GM06990 (cell line): ENCODE measurements around the gene NAA60.

Experiments
- DNase-seq: peaks from one replicate; pipeline ENCODE4 v3.0.0-alpha.2; 2011; ENCODE audit not compliant: insufficient read length; ENCODE audit errors: extremely low read depth
- H3K27me3 ChIP-seq: replicated peaks from 2 replicates; pipeline ENCODE4 v1.6.0; 2011; ENCODE audit warnings: low read length; ENCODE audit not compliant: control insufficient read depth, insufficient read depth
- H3K36me3 ChIP-seq: 2 replicates; pipeline ENCODE4 v1.5.1; 2011; ENCODE audit warnings: low read length; ENCODE audit not compliant: control insufficient read depth, insufficient read depth
- H3K4me3 ChIP-seq: replicated peaks from 2 replicates; pipeline ENCODE4 v1.5.1; 2011; ENCODE audit warnings: low read depth, mild to moderate bottlenecking, control low read depth, low read length
- CTCF ChIP-seq: IDR thresholded peaks from 2 replicates; pipeline ENCODE4 v1.5.1; 2011; ENCODE audit warnings: low read length, control low read depth, mild to moderate bottlenecking, inconsistent platforms; ENCODE audit not compliant: insufficient read depth, poor library complexity, severe bottlenecking

NAA60 gene

GRCh38 chr16:3511286-3512180 is 68.1 kb downstream of the NAA60 start:
- Histone ChIP-seq H3K27me3 (no peaks in the 10 kb centered on the region), H3K4me3 (no peak overlapping the region), H3K36me3 (peaks cover 5% of the 10 kb centered on the region)
- DNase-seq, result no peak
- TF ChIP-seq CTCF, result no peak

- no peak for TF ChIP-seq CTCF
- peaks cover 2% of the 10 kb centered on the region for H3K36me3 ChIP-seq
- no peak for DNase-seq
- no peaks in the 10 kb centered on the region for H3K27me3 ChIP-seq
- no peak overlapping the region for H3K4me3 ChIP-seq
Observed at GRCh38 chr16:3513892-3514583, 70.6 kb downstream of the NAA60 start.

GRCh38 chr16:3514621-3515020 is 71.1 kb downstream of the NAA60 start:
- DNase-seq, result no peak
- Histone ChIP-seq H3K4me3 (no peak overlapping the region), H3K27me3 (no peaks in the 10 kb centered on the region), H3K36me3 (peaks cover 4% of the 10 kb centered on the region)
- TF ChIP-seq CTCF, result no peak

- TF ChIP-seq CTCF, result no peak
- Histone ChIP-seq H3K27me3 (no peaks in the 10 kb centered on the region), H3K4me3 (no peak overlapping the region), H3K36me3 (peaks cover 4% of the 10 kb centered on the region)
- no peak for DNase-seq
Observed at GRCh38 chr16:3515897-3516296, 72.4 kb downstream of the NAA60 start.

GRCh38 chr16:3518292-3518985 is 75.0 kb downstream of the NAA60 start:
- DNase-seq, result no peak
- Histone ChIP-seq H3K36me3 (peaks cover 2% of the 10 kb centered on the region), H3K27me3 (no peaks in the 10 kb centered on the region), H3K4me3 (no peak overlapping the region)
- TF ChIP-seq CTCF, result no peak
